CD4-positive, alpha-beta memory T cell (primary cell): ENCODE measurements around the gene OSTF1. TPM values are rescaled to one million over a fixed set of nuclear protein-coding genes. Genes with fewer than 3 reads are reported as not detected.

Source experiments
- CTCF ChIA-PET: fragments of 350-600 bp; sonication (Branson Sonifier 250); formaldehyde crosslinking; loops from one replicate; lab custom pipeline; 2021; ENCODE audit warnings: inconsistent platforms; ENCODE audit not compliant: partially characterized antibody; lab: Charles Lee
- POLR2A ChIA-PET: fragments of 350-600 bp; sonication (Branson Sonifier 250); formaldehyde crosslinking; loops from one replicate; lab custom pipeline; 2021; ENCODE audit not compliant: partially characterized antibody; lab: Charles Lee
- DNase-seq, 5 donors: peaks; one replicate each; pipeline versions ENCODE4 v3.0.0 to v3.0.0-alpha.2; 2020 to 2022; ENCODE audit warnings: mixed read lengths in 1 of 5
- H3K27ac ChIP-seq: one replicate; pipeline ENCODE4 v1.7.0; 2013; ENCODE audit warnings: low read depth, low read length
- H3K27me3 ChIP-seq: 2 replicates; pipeline ENCODE4 v1.7.0; 2013; ENCODE audit warnings: mild to moderate bottlenecking, low read length, moderate library complexity; ENCODE audit not compliant: insufficient read depth
- H3K36me3 ChIP-seq: 2 replicates; pipeline ENCODE4 v1.7.0; 2013; ENCODE audit warnings: mild to moderate bottlenecking, low read length, moderate library complexity; ENCODE audit not compliant: insufficient read depth
- H3K4me1 ChIP-seq: 2 replicates; pipeline ENCODE4 v1.7.0; 2013; ENCODE audit warnings: mild to moderate bottlenecking, low read length, moderate library complexity; ENCODE audit not compliant: insufficient read depth
- H3K4me3 ChIP-seq, 2 donors: one replicate each; pipeline ENCODE4 v1.7.0; 2013; ENCODE audit warnings: low read length in 2 of 2, mild to moderate bottlenecking in 1 of 2
- H3K9me3 ChIP-seq, 2 donors: one replicate each; pipeline ENCODE4 v1.7.0; 2013; ENCODE audit warnings: low read length in 2 of 2, control low read depth in 1 of 2; ENCODE audit not compliant: control insufficient read depth in 1 of 2
- H3K27ac Mint-ChIP-seq, 7 donors: one replicate each; pipeline ENCODE4 v1.8.0; 2020 to 2021; ENCODE audit warnings: mixed read lengths in 7 of 7, mild to moderate bottlenecking in 6 of 7, inconsistent platforms in 3 of 7, moderate library complexity in 3 of 7
- H3K27me3 Mint-ChIP-seq, 2 donors: one replicate each; pipeline ENCODE4 v1.8.0; 2020 to 2021; ENCODE audit warnings: mixed read lengths in 2 of 2
- H3K36me3 Mint-ChIP-seq, 2 donors: one replicate each; pipeline ENCODE4 v1.8.0; 2020 to 2021; ENCODE audit warnings: mixed read lengths in 2 of 2, inconsistent platforms in 1 of 2, mild to moderate bottlenecking in 1 of 2
- H3K4me1 Mint-ChIP-seq, 4 donors: one replicate each; pipeline ENCODE4 v1.8.0; 2020 to 2021; ENCODE audit warnings: mixed read lengths in 4 of 4, mild to moderate bottlenecking in 1 of 4
- H3K4me3 Mint-ChIP-seq, 8 donors: one replicate each; pipeline ENCODE4 v1.8.0; 2020 to 2021; ENCODE audit warnings: mixed read lengths in 8 of 8, mild to moderate bottlenecking in 7 of 8, moderate library complexity in 6 of 8, inconsistent platforms in 3 of 8
- H3K9me3 Mint-ChIP-seq, 8 donors: one replicate each; pipeline ENCODE4 v1.8.0; 2020 to 2021; ENCODE audit warnings: mixed read lengths in 8 of 8, mild to moderate bottlenecking in 5 of 8, inconsistent platforms in 3 of 8, moderate library complexity in 1 of 8
- intact Hi-C: fragments of 100-400 bp; cut with micrococcal nuclease; formaldehyde crosslinking; loops from one replicate; pipeline ENCODE4 v1.15.1; 2023
- polyA plus RNA-seq, 2 donors: library from polyadenylated mRNA; unstranded; fragments of 300-500 nt; fragmentation: Illumina TruSeq; gene quantifications; one replicate each; pipeline ENCODE4 v1.2.3, GENCODE V29; 2021
- total RNA-seq, 2 experiments: library from RNA; stranded (reverse); gene quantifications; one replicate each; pipeline ENCODE4 v1.2.3, GENCODE V29; 2021

OSTF1 gene
- total and polyA plus RNA-seq, 4 experiments from 2014 or later: 59.8 to 188 (median 119) TPM

DNA sequence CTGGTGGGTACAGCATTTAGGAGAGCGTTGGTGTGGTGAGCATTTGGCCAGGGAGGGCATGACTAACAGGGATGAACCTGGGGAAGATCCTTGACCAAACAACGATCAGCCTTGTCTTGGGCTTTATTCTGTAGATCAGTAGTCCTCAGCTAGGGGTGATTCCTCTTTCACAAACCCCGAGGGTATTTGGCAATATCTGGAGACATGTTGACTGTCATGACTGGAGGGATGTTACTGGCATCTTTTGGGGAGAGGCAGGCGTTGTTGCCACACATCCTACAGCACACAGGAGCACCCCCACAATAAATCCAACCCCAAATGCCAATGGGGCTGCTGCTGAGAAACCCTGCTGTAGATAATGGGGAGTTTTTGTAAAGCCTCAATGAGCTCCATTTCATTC, 43.9 kb downstream of the OSTF1 start:
- peaks cover 31 to 67% (median 49%) of the 10 kb centered on the region in 4 donors for H3K4me1 Mint-ChIP-seq
- no peak for DNase-seq
- ChIA-PET CTCF (interaction anchor here (0.9 to 2.4 kb wide), 4 partner anchors 49 to 357 kb away, joined by 3 to 6 read pairs (median 4); partner anchors contain the start of gene C9orf40), POLR2A (interaction anchor here (0.6 to 2.7 kb wide), 5 partner anchors 10 to 104 kb away, joined by 3 to 10 read pairs (median 3); partner anchors contain the start of genes NMRK1 and OSTF1)
- no peak overlapping the region for H3K27ac ChIP-seq
- no peaks in the 10 kb centered on the region for H3K9me3 ChIP-seq
- intact Hi-C loops: no loop called here
- no peak overlapping the region for H3K4me3 ChIP-seq
- H3K9me3 Mint-ChIP-seq: no peaks in the 10 kb centered on the region
- H3K4me1 ChIP-seq: peaks cover 16% of the 10 kb centered on the region
- no peaks in the 10 kb centered on the region for H3K27me3 ChIP-seq
- H3K27ac Mint-ChIP-seq: peak overlapping the region in 6 of 7 donors; percentile 15 to 89 (median 82)
- H3K4me3 Mint-ChIP-seq: peak overlapping the region in 1 of 8 donors; percentile 29
- peaks cover 76 to 77% of the 10 kb centered on the region in 2 donors for H3K36me3 Mint-ChIP-seq
- H3K36me3 ChIP-seq: peaks cover 38% of the 10 kb centered on the region
- no peaks in the 10 kb centered on the region for H3K27me3 Mint-ChIP-seq

GRCh38 chr9:75133396-75133795, 45.1 kb downstream of the OSTF1 start:
- no peak overlapping the region for H3K27ac ChIP-seq
- H3K9me3 ChIP-seq: no peaks in the 10 kb centered on the region
- H3K36me3 Mint-ChIP-seq: peaks cover 78 to 87% of the 10 kb centered on the region in 2 donors
- no peaks in the 10 kb centered on the region for H3K27me3 ChIP-seq
- no peak overlapping the region for H3K4me3 Mint-ChIP-seq
- peak overlapping the region; percentile 14 to 89 (median 81) for H3K27ac Mint-ChIP-seq
- H3K4me1 Mint-ChIP-seq: peaks cover 36 to 72% (median 53%) of the 10 kb centered on the region in 4 donors
- intact Hi-C loops: no loop called here
- DNase-seq: no peak
- no peaks in the 10 kb centered on the region for H3K9me3 Mint-ChIP-seq
- H3K36me3 ChIP-seq: peaks cover 38% of the 10 kb centered on the region
- no peaks in the 10 kb centered on the region for H3K27me3 Mint-ChIP-seq
- ChIA-PET CTCF (interaction anchor here (1.0 to 2.4 kb wide), 3 partner anchors 19 to 181 kb away, joined by 3 to 6 read pairs (median 4); partner anchors contain the start of gene C9orf40), POLR2A (interaction anchor here (1.0 to 2.7 kb wide), 2 partner anchors 17 to 45 kb away, joined by 3 to 10 read pairs; partner anchors contain the start of genes NMRK1 and OSTF1)
- no peak overlapping the region for H3K4me3 ChIP-seq
- H3K4me1 ChIP-seq: peaks cover 20% of the 10 kb centered on the region

- ChIA-PET POLR2A (interaction anchor here (1.0 to 10.3 kb wide), 3 partner anchors 15 to 47 kb away, joined by 4 to 89 read pairs (median 5); partner anchors contain the start of genes NMRK1 and OSTF1), CTCF (interaction anchor here (0.7 to 1.4 kb wide), 7 partner anchors 18 to 182 kb away, joined by 3 read pairs; partner anchors contain the start of genes C9orf40 and OSTF1)
- DNase-seq: no peak
- Histone ChIP-seq H3K4me1 (peaks cover 31% of the 10 kb centered on the region), H3K36me3 (peaks cover 33% of the 10 kb centered on the region), H3K4me3 (no peak overlapping the region), H3K9me3 (no peaks in the 10 kb centered on the region), H3K27ac (no peak overlapping the region), H3K27me3 (no peaks in the 10 kb centered on the region)
- peak overlapping the region in 6 of 7 donors; percentile 53 to 85 (median 78) for H3K27ac Mint-ChIP-seq
- H3K4me3 Mint-ChIP-seq: no peak overlapping the region
- intact Hi-C loops: no loop called here
- peaks cover 39 to 74% (median 56%) of the 10 kb centered on the region in 4 donors for H3K4me1 Mint-ChIP-seq
- peaks cover 68 to 83% of the 10 kb centered on the region in 2 donors for H3K36me3 Mint-ChIP-seq
- H3K27me3 Mint-ChIP-seq: no peaks in the 10 kb centered on the region
- H3K9me3 Mint-ChIP-seq: no peaks in the 10 kb centered on the region
Observed at GRCh38 chr9:75134495-75134894, 46.2 kb downstream of the OSTF1 start.

DNA sequence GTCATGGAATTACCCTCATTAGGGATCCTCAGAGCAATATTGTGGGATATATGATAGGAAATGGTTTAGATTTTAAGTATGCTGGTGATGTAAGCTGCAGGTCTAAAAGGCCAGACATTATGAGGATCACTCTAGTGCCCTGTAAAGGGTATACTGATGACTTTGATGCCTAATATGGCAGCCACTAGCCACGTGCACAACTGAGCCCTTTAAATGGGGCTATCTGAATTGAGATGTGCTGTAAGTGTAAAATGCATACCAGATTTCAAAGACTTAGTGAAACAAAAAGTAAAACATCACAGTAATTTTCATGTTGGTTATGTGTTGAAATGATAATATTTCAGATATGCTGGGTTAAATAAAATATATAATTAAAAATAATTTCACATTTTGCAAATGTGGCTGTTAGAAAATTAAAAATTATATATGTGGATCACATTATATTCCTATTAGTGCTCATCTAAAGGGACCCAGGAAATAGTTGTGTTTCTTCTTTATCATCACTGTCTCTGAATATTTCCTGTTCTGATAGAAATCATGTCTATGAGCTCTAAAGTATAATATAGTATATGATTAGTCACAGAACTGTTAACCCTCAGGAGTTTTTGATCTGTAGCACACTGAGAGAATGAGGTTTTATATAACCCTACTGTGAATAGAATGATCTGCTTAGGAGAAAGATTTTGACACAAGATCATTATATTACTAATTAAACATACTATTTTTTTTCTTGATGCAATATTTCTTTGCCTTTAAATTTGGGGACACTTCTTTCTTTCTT, 50.1 kb downstream of the OSTF1 start:
- peaks cover 42 to 72% (median 60%) of the 10 kb centered on the region in 4 donors for H3K4me1 Mint-ChIP-seq
- H3K36me3 Mint-ChIP-seq: peaks cover 60 to 73% of the 10 kb centered on the region in 2 donors
- intact Hi-C loops: loop anchor here (1.0 kb wide), 1 partner anchor 10 kb away; no protein-coding TSS in a partner anchor
- no peak for DNase-seq
- H3K4me3 Mint-ChIP-seq: peak overlapping the region; percentile 15 to 81 (median 68)
- peaks cover 14% of the 10 kb centered on the region for H3K36me3 ChIP-seq
- H3K9me3 ChIP-seq: no peaks in the 10 kb centered on the region
- no peak overlapping the region for H3K27ac ChIP-seq
- no peaks in the 10 kb centered on the region for H3K27me3 Mint-ChIP-seq
- H3K27me3 ChIP-seq: no peaks in the 10 kb centered on the region
- H3K4me3 ChIP-seq: no peak overlapping the region
- CTCF ChIA-PET: interaction anchor here (1.1 to 5.0 kb wide), 7 partner anchors 10 to 110 kb away, joined by 4 to 29 read pairs (median 7); partner anchors contain the start of genes CARNMT1 and OSTF1
- H3K4me1 ChIP-seq: peaks cover 64% of the 10 kb centered on the region
- peak overlapping the region; percentile 82 to 91 (median 86) for H3K27ac Mint-ChIP-seq
- H3K9me3 Mint-ChIP-seq: peaks cover 0 to under 1% (median 0%) of the 10 kb centered on the region in 8 donors
- POLR2A ChIA-PET: interaction anchor here (0.6 to 16.7 kb wide), 8 partner anchors 9 to 101 kb away, joined by 3 to 251 read pairs (median 4); partner anchors contain the start of genes NMRK1 and OSTF1

DNA sequence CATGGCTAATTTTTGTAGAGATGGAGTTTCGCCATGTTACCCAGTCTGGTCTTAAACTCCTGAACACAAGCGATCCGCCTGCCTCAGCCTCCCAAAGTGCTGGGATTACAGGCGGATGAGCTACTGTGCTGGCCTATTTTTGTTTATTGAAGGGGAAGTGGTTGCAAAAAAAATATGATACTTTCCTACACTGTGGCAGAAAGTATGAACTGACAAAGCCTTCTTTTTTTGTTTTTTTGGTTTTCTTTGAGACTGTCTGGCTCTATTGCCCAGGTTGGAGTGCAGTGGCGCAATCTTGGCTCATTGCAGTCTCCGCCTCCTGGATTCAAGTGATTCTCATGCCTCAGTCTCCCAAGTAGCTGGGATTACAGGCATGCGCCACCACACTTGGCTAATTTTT, 50.9 kb downstream of the OSTF1 start:
- DNase-seq: no peak
- intact Hi-C loops: no loop called here

GRCh38 chr9:75140261-75140660, 51.9 kb downstream of the OSTF1 start:
- DNase-seq: no peak
- Mint-ChIP-seq H3K4me3 (no peak overlapping the region), H3K27me3 (no peaks in the 10 kb centered on the region), H3K9me3 (peaks cover 0 to 19% (median 12%) of the 10 kb centered on the region in 8 donors), H3K36me3 (peaks cover 65 to 79% of the 10 kb centered on the region in 2 donors), H3K27ac (peak overlapping the region in 4 of 7 donors; percentile 16 to 79 (median 56)), H3K4me1 (peaks cover 49 to 82% (median 63%) of the 10 kb centered on the region in 4 donors)
- Histone ChIP-seq H3K4me3 (no peak overlapping the region), H3K36me3 (peaks cover 17% of the 10 kb centered on the region), H3K9me3 (no peaks in the 10 kb centered on the region), H3K27me3 (no peaks in the 10 kb centered on the region), H3K27ac (no peak overlapping the region), H3K4me1 (peaks cover 67% of the 10 kb centered on the region)
- intact Hi-C loops: no loop called here
- ChIA-PET POLR2A (interaction anchor here (10.3 to 16.7 kb wide), 2 partner anchors 10 to 53 kb away, joined by 89 to 251 read pairs; partner anchors contain the start of genes NMRK1 and OSTF1), CTCF (interaction anchor here (0.9 to 5.0 kb wide), 6 partner anchors 8 to 113 kb away, joined by 3 to 29 read pairs (median 7); partner anchors contain the start of genes NMRK1 and OSTF1)

More for the DNA sequence above, 50.9 kb downstream of the OSTF1 start:
- Mint-ChIP-seq H3K4me1 (peaks cover 47 to 77% (median 63%) of the 10 kb centered on the region in 4 donors), H3K9me3 (peaks cover 0 to 8% (median 3%) of the 10 kb centered on the region in 8 donors), H3K36me3 (peaks cover 63 to 76% of the 10 kb centered on the region in 2 donors), H3K27ac (peak overlapping the region; percentile 73 to 88 (median 86)), H3K27me3 (no peaks in the 10 kb centered on the region), H3K4me3 (peak overlapping the region in 7 of 8 donors; percentile 22 to 81 (median 69))
- no peak overlapping the region for H3K4me3 ChIP-seq
- peaks cover 12% of the 10 kb centered on the region for H3K36me3 ChIP-seq
- ChIA-PET POLR2A (interaction anchor here (0.6 to 16.7 kb wide), 7 partner anchors 11 to 101 kb away, joined by 3 to 251 read pairs (median 4); partner anchors contain the start of genes NMRK1 and OSTF1), CTCF (interaction anchor here (1.1 to 5.0 kb wide), 6 partner anchors 9 to 50 kb away, joined by 4 to 29 read pairs (median 7); partner anchors contain the start of gene OSTF1)
- peaks cover 66% of the 10 kb centered on the region for H3K4me1 ChIP-seq
- H3K27ac ChIP-seq: no peak overlapping the region
- no peaks in the 10 kb centered on the region for H3K9me3 ChIP-seq
- H3K27me3 ChIP-seq: no peaks in the 10 kb centered on the region
